Smooth muscle cell (in vitro differentiated cells): Measurements from ENCODE around the gene HDAC9. TPM values are rescaled to one million over a fixed set of nuclear protein-coding genes. Genes with fewer than 3 reads are reported as not detected.

Experiments
- DNase-seq: peaks from one replicate; lab custom pipeline; 2025; ENCODE audit not compliant: unreplicated experiment; lab: John Stamatoyannopoulos, UW
- H2AFZ ChIP-seq: fragments of 200-600 bp; sonication (generic); 2 replicates; pipeline ENCODE4 v1.6.0; 2016; ENCODE audit warnings: antibody characterized with exemption, low read depth, mild to moderate bottlenecking
- H3F3A ChIP-seq: fragments of 200-600 bp; sonication (generic); 2 replicates; pipeline ENCODE4 v1.6.0; 2017; ENCODE audit warnings: antibody characterized with exemption, low read depth
- H3K27ac ChIP-seq: fragments of 200-600 bp; sonication (generic); 2 replicates; pipeline ENCODE4 v1.5.1; 2016; ENCODE audit warnings: low read depth, mild to moderate bottlenecking
- H3K27me3 ChIP-seq: fragments of 200-600 bp; sonication (generic); 2 replicates; pipeline ENCODE4 v1.6.1; 2016; ENCODE audit warnings: low read depth, mild to moderate bottlenecking
- H3K36me3 ChIP-seq: fragments of 200-600 bp; sonication (generic); 2 replicates; pipeline ENCODE4 v1.5.1; 2016; ENCODE audit warnings: low read depth
- H3K4me1 ChIP-seq: fragments of 200-600 bp; sonication (generic); 2 replicates; pipeline ENCODE4 v1.5.1; 2016; ENCODE audit warnings: low read depth
- H3K4me2 ChIP-seq: fragments of 200-600 bp; sonication (generic); 2 replicates; pipeline ENCODE4 v1.6.0; 2016; ENCODE audit warnings: mild to moderate bottlenecking
- H3K4me3 ChIP-seq: fragments of 200-600 bp; sonication (generic); 2 replicates; pipeline ENCODE4 v1.5.1; 2016; ENCODE audit warnings: mild to moderate bottlenecking
- H3K79me2 ChIP-seq: fragments of 200-600 bp; sonication (generic); 2 replicates; pipeline ENCODE4 v1.6.0; 2016; ENCODE audit warnings: low read depth, mild to moderate bottlenecking
- H3K9ac ChIP-seq: fragments of 200-600 bp; sonication (generic); 2 replicates; pipeline ENCODE4 v1.6.0; 2016; ENCODE audit warnings: low read depth
- H3K9me3 ChIP-seq: fragments of 200-600 bp; sonication (generic); replicated peaks from 2 replicates; pipeline ENCODE4 v1.5.1; 2016; ENCODE audit warnings: low read depth
- H4K20me1 ChIP-seq: fragments of 200-600 bp; sonication (generic); 2 replicates; pipeline ENCODE4 v1.6.0; 2016; ENCODE audit warnings: low read depth
- WGBS: methylation state at CpG from one replicate; pipeline ENCODE4 v1.1.7; 2016; ENCODE audit warnings: low lambda C conversion rate; 5-methylcytosine and 5-hydroxymethylcytosine counted together
- polyA plus RNA-seq: library from polyadenylated mRNA; unstranded; fragments of >200 nt; fragmentation: Nextera tagmentation; extraction: Ambion mirVana; gene quantifications from 2 replicates; pipeline ENCODE4 v1.2.1, GENCODE V29; 2016
- total RNA-seq: library from RNA; depleted of rRNA; stranded (reverse); fragments of >200 nt; gene quantifications from 2 replicates; pipeline ENCODE4 v1.2.3, GENCODE V29; 2014
- TF ChIP-seq, protein P1 (sequence below): fragments of 200-600 bp; sonication (generic); IDR thresholded peaks from 2 replicates; pipeline ENCODE4 v1.5.1; 2017; ENCODE audit warnings: borderline replicate concordance, mild to moderate bottlenecking, antibody characterized with exemption; ENCODE audit not compliant: insufficient read depth, poor library complexity, severe bottlenecking

Gene HDAC9
- total and polyA plus RNA-seq, 2 experiments from 2014 or later: 2.2 to 7.1 TPM

DNA sequence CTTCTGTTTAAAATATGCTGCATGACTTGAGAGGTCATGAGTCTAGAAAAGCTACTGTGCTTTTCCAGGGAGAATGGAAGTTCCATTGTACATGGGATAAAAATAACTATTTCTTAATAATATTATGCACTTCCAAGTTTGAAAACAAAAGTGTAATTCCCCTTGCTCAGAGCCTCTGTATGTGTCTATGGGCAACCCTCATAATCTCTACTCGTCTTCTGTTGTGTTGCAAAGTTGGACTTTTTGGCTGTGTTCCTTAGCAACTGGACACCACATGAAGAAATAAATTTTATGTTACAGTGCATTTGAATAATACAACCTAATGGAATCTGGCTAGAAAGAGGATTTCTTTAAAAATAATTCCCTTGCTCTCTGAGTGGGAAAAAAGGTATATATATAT lies 379.3 kb downstream of the HDAC9 start:
- 88% methylated on average over 1 of the region's 1 CpG for WGBS
- peaks cover 4% of the 10 kb centered on the region for H3K4me1 ChIP-seq
- H3K4me3 ChIP-seq: no peak overlapping the region
- no peaks in the 10 kb centered on the region for H3K27me3 ChIP-seq
- TF ChIP-seq, protein P1, sequence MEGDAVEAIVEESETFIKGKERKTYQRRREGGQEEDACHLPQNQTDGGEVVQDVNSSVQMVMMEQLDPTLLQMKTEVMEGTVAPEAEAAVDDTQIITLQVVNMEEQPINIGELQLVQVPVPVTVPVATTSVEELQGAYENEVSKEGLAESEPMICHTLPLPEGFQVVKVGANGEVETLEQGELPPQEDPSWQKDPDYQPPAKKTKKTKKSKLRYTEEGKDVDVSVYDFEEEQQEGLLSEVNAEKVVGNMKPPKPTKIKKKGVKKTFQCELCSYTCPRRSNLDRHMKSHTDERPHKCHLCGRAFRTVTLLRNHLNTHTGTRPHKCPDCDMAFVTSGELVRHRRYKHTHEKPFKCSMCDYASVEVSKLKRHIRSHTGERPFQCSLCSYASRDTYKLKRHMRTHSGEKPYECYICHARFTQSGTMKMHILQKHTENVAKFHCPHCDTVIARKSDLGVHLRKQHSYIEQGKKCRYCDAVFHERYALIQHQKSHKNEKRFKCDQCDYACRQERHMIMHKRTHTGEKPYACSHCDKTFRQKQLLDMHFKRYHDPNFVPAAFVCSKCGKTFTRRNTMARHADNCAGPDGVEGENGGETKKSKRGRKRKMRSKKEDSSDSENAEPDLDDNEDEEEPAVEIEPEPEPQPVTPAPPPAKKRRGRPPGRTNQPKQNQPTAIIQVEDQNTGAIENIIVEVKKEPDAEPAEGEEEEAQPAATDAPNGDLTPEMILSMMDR: no peak
- H2AFZ ChIP-seq: no peak overlapping the region
- H3K9me3 ChIP-seq: no peaks in the 10 kb centered on the region
- no peaks in the 10 kb centered on the region for H3K79me2 ChIP-seq
- H3F3A ChIP-seq: no peaks in the 10 kb centered on the region
- no peak for DNase-seq
- no peak overlapping the region for H3K4me2 ChIP-seq
- H3K36me3 ChIP-seq: no peaks in the 10 kb centered on the region
- H4K20me1 ChIP-seq: no peaks in the 10 kb centered on the region
- no peak overlapping the region for H3K9ac ChIP-seq
- no peak overlapping the region for H3K27ac ChIP-seq

DNA sequence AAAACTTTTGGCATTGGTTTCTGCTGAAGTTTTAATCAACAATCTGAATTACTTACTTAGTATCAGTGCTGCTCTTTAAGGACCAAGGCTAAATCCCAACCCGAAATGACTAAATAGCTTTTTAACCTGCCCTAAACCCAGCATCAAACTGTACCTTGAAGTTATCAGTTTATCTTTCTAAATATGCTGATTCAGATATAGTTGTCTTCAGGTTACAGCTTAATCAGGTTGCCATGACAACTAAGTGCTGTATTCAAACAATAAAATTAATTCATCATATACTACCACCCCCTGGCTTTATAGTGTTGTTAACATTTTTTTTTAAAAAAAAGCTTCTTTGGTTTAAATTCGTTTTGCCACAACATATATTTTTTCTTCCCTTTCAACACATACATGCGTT lies 382.3 kb downstream of the HDAC9 start:
- no peaks in the 10 kb centered on the region for H3K27me3 ChIP-seq
- DNase-seq: no peak
- 89% methylated on average over 3 of the region's 3 CpGs for WGBS

DNA sequence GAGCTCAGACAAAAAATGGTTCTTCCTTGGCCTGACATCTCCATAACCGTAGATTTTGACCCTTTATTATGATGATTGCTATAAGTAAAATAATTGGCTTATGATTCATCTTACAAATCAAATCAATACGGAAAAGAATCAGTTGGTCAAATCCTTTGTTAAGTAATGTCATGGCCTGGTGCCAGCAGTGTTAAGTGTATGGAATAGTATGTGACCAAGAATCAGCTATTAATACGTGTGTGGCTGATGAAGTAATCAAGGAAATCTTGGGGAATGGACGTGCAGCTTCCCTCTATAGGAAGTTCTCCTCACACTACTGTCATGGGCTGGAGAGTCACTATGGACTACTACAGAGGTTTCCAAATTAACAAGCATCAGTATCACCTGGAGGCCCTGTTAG lies 391.3 kb downstream of the HDAC9 start:
- no peak for DNase-seq
- H3K4me1 ChIP-seq: no peaks in the 10 kb centered on the region
- H3K27ac ChIP-seq: no peak overlapping the region
- no peaks in the 10 kb centered on the region for H4K20me1 ChIP-seq
- no peaks in the 10 kb centered on the region for H3K9me3 ChIP-seq
- no peak overlapping the region for H3K9ac ChIP-seq
- no peak overlapping the region for H3K4me2 ChIP-seq
- H3K79me2 ChIP-seq: no peaks in the 10 kb centered on the region
- H3K36me3 ChIP-seq: no peaks in the 10 kb centered on the region
- peaks cover 4% of the 10 kb centered on the region for H3F3A ChIP-seq
- no peak overlapping the region for H3K4me3 ChIP-seq
- H3K27me3 ChIP-seq: no peaks in the 10 kb centered on the region
- TF ChIP-seq, protein P1: no peak
- no peak overlapping the region for H2AFZ ChIP-seq
- 94% methylated on average over 4 of the region's 4 CpGs for WGBS

More for the DNA sequence above, 382.3 kb downstream of the HDAC9 start:
- Histone ChIP-seq H3K79me2 (no peaks in the 10 kb centered on the region), H3K9ac (no peak overlapping the region), H4K20me1 (no peaks in the 10 kb centered on the region), H3K4me3 (no peak overlapping the region), H3K9me3 (no peaks in the 10 kb centered on the region), H3K4me1 (peaks cover 4% of the 10 kb centered on the region), H3K4me2 (no peak overlapping the region), H3F3A (no peaks in the 10 kb centered on the region), H2AFZ (no peak overlapping the region), H3K27ac (no peak overlapping the region), H3K36me3 (no peaks in the 10 kb centered on the region)
- TF ChIP-seq, protein P1: no peak

DNA sequence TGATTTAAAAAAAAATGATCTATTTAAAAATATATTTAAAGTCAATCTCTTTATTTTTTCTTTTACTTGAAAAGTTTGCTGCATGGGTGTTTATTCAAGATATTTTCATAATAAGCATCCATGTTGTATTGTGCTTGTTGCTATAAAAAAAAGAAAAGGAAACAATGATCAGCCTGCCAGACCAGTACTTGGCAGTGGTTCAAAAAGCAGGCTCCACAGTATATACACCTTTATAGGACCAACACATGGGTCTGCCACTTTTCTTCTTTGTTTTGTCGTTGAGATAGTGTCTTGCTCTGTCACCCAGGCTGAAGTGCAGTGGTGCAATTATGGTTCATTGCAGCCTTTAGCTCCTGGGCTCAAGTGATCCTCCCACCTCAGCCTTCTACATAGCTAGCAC lies 393.9 kb downstream of the HDAC9 start:
- 90% methylated on average over 1 of the region's 1 CpG for whole genome bisulfite sequencing
- no peak overlapping the region for H3K4me3 ChIP-seq
- peaks cover 4% of the 10 kb centered on the region for H3F3A ChIP-seq

More for the DNA sequence above, 393.9 kb downstream of the HDAC9 start:
- no peak overlapping the region for H3K4me2 ChIP-seq
- no peaks in the 10 kb centered on the region for H4K20me1 ChIP-seq
- H3K9me3 ChIP-seq: no peaks in the 10 kb centered on the region
- no peaks in the 10 kb centered on the region for H3K36me3 ChIP-seq
- H3K9ac ChIP-seq: no peak overlapping the region
- no peaks in the 10 kb centered on the region for H3K4me1 ChIP-seq
- TF ChIP-seq, protein P1: no peak
- no peak overlapping the region for H2AFZ ChIP-seq
- no peak for DNase-seq
- no peak overlapping the region for H3K27ac ChIP-seq
- no peaks in the 10 kb centered on the region for H3K27me3 ChIP-seq
- no peaks in the 10 kb centered on the region for H3K79me2 ChIP-seq
